Lower leg skin (tissue), 4 donors: ENCODE results near the gene KHDRBS2. TPM values are rescaled to one million over a fixed set of nuclear protein-coding genes. Genes with fewer than 3 reads are reported as not detected.

Experiments
- DNase-seq, 2 donors: peaks; one replicate each; pipeline ENCODE4 v3.0.0-alpha.2; 2019; ENCODE audit warnings: low spot score in 2 of 2
- H3K4me3 ChIP-seq: fragments of 200-600 bp; sonication (generic); 2 replicates; pipeline ENCODE4 v1.5.1; 2017; ENCODE audit warnings: mild to moderate bottlenecking, low read depth; ENCODE audit not compliant: poor library complexity, severe bottlenecking
- CTCF ChIP-seq, 3 donors: fragments of 450-650 bp; IDR thresholded peaks; one replicate each; pipeline ENCODE4 v1.5.1; 2016; ENCODE audit warnings: antibody characterized with exemption in 3 of 3, mild to moderate bottlenecking in 3 of 3, moderate library complexity in 2 of 3
- POLR2A ChIP-seq, 2 donors: fragments of 450-650 bp; IDR thresholded peaks; one replicate each; pipeline ENCODE4 v1.6.1; 2016 to 2017; ENCODE audit warnings: antibody characterized with exemption in 2 of 2, mild to moderate bottlenecking in 1 of 2, moderate library complexity in 1 of 2
- WGBS, 2 donors: methylation state at CpG; one replicate each; pipeline ENCODE4 v1.1.5; 2018; 5-methylcytosine and 5-hydroxymethylcytosine counted together
- intact Hi-C: fragments of 100-400 bp; cut with DNase I; formaldehyde crosslinking; loops from one replicate; pipeline ENCODE4 v1.15.0; 2023; ENCODE audit warnings: low total_unique reads
- total RNA-seq, 4 donors: library from RNA; depleted of rRNA; stranded (reverse); fragments of >200 nt; gene quantifications; one replicate each; pipeline ENCODE4 v1.1.0, GENCODE V29; 2016

KHDRBS2 gene
- total RNA-seq, 4 donors from 2014 or later, result 0.19 TPM; not detected in 3

GRCh38 chr6:61640463-61640862, 645.6 kb downstream of the KHDRBS2 start:
- DNase-seq, result no peak
- no peak for TF ChIP-seq CTCF (IDR thresholded peaks at IDR 0.05)
- TF ChIP-seq POLR2A (IDR thresholded peaks at IDR 0.05), result no peak
- H3K4me3 ChIP-seq, result no peak overlapping the region
- WGBS, 2 donors, result 63% methylated on average over 3 of the region's 3 CpGs
- intact Hi-C loops, result no loop called here
